Esophagus muscularis mucosa (tissue), 4 donors: Measurements from ENCODE around the gene ANKRD22. TPM values are rescaled to one million over a fixed set of nuclear protein-coding genes. Genes with fewer than 3 reads are reported as not detected.

Source experiments
- DNase-seq: peaks from one replicate; pipeline ENCODE4 v3.0.0-alpha.2; 2017; ENCODE audit errors: extremely low spot score
- H3K27ac ChIP-seq, 4 donors: fragments of 200-600 bp; sonication (generic); replicated peaks in 1 of 4; 1 replicate in 3 of 4; 2 replicates in 1 of 4; pipeline ENCODE4 v1.5.1; 2016 to 2019; ENCODE audit warnings: mild to moderate bottlenecking in 1 of 4
- H3K27me3 ChIP-seq, 4 donors: fragments of 200-600 bp; sonication (generic); one replicate each; pipeline versions ENCODE4 v1.5.1 to v1.6.0; 2016 to 2019
- H3K36me3 ChIP-seq, 4 donors: fragments of 200-600 bp; sonication (generic); one replicate each; pipeline ENCODE4 v1.5.1; 2016 to 2019
- H3K4me1 ChIP-seq, 4 donors: fragments of 200-600 bp; sonication (generic); one replicate each; pipeline ENCODE4 v1.5.1; 2016 to 2019
- H3K4me3 ChIP-seq, 4 donors: fragments of 200-600 bp; sonication (generic); 1 replicate in 2 of 4; 2 replicates in 2 of 4; pipeline ENCODE4 v1.5.1; 2016 to 2019; ENCODE audit warnings: mild to moderate bottlenecking in 4 of 4, moderate library complexity in 1 of 4
- H3K9me3 ChIP-seq, 4 donors: fragments of 200-600 bp; sonication (generic); 1 replicate in 3 of 4; 2 replicates in 1 of 4; pipeline ENCODE4 v1.5.1; 2016 to 2019
- CTCF ChIP-seq, 3 experiments: fragments of 200-600 bp in 2 of 3; fragments of 450-650 bp in 1 of 3; sonication (generic) in 2 of 3; IDR thresholded peaks; one replicate each; pipeline ENCODE4 v1.5.1; 2017 to 2019; ENCODE audit warnings: antibody characterized with exemption in 3 of 3, mild to moderate bottlenecking in 2 of 3, moderate library complexity in 1 of 3
- EP300 ChIP-seq: sonication (generic); formaldehyde crosslinking; IDR thresholded peaks from one replicate; pipeline ENCODE4 v1.6.1; 2017; ENCODE audit warnings: antibody characterized with exemption
- POLR2A ChIP-seq: fragments of 450-650 bp; IDR thresholded peaks from one replicate; pipeline ENCODE4 v1.6.1; 2017; ENCODE audit warnings: antibody characterized with exemption, moderate library complexity, mild to moderate bottlenecking, low read depth
- POLR2AphosphoS5 ChIP-seq, 2 donors: sonication (generic); formaldehyde crosslinking; IDR thresholded peaks; one replicate each; pipeline ENCODE4 v1.6.1; 2017; ENCODE audit warnings: antibody characterized with exemption in 2 of 2
- WGBS: methylation state at CpG from one replicate; pipeline ENCODE4 v1.1.5; 2018; 5-methylcytosine and 5-hydroxymethylcytosine counted together
- intact Hi-C: fragments of 100-400 bp; cut with DNase I; formaldehyde crosslinking; loops from one replicate; pipeline ENCODE4 v1.15.1; 2023
- total RNA-seq, 4 donors: library from RNA; depleted of rRNA; stranded (reverse); fragments of >200 nt; gene quantifications; one replicate each; pipeline versions ENCODE4 v1.1.0 to v1.2.1, GENCODE V29; 2016

Gene ANKRD22
- total RNA-seq, 4 donors from 2014 or later, result not detected

DNA sequence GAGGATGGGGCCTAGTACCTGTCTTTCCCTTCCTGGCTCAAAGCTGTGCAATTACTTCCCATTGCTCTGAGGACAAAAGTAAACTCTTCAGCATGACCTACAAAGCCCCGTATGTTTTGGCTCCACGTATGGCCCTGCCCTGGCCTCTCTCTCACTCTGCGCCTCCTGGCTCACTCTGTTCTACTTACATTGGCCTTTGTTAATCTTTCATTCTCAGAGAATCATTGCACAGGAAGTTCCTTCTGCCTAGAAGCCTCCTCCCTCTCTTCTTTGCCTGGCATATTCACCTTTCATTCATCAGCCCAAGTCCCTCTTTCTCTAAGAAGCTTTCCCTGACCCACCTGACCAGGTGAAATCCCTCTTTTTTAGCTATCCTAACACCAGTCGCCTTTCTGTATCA is 25.3 kb downstream of the ANKRD22 start:
- Histone ChIP-seq H3K27me3 (no peaks in the 10 kb centered on the region), H3K4me3 (no peak overlapping the region), H3K4me1 (peaks cover 0 to 1% (median under 1%) of the 10 kb centered on the region in 4 donors), H3K9me3 (no peaks in the 10 kb centered on the region), H3K27ac (no peak overlapping the region), H3K36me3 (no peaks in the 10 kb centered on the region)
- TF ChIP-seq EP300 (no peak), CTCF (IDR thresholded peaks at IDR 0.05) (no peak), POLR2A (no peak), POLR2AphosphoS5 (IDR thresholded peaks at IDR 0.05) (no peak)
- 76% methylated on average over 4 of the region's 4 CpGs for WGBS
- DNase-seq, result no peak
- intact Hi-C loops, result no loop called here

DNA sequence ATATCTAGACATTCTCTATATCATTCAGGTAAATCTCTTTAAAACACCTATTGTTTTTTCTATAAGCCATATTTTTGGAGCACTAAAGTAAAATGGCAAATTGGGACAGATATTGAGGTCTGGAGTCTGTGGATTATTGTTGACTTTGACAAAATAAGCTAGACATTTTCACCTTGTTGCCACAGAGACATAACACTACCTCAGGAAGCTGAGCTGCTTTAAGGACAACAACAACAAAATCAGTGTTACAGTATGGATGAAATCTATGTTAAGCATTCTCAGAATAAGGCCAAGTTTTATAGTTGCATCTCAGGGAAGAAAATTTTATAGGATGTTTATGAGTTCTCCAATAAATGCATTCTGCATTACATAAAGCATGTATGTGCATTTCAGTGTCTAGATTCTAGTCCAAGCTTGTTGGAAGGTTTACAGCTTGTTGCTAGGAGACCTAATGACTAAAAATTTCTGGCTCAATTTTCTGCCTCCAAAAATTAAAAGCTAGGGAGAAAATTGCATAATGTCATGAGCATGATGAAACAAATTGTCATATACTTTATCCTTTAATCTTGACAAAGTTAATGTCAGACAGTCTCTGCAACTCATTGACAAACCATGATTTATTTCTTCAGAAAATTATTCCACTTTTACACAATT is 30.8 kb downstream of the ANKRD22 start:
- intact Hi-C loops, result no loop called here
- no peak for DNase-seq
- TF ChIP-seq CTCF (IDR thresholded peaks at IDR 0.05) (no peak), EP300 (no peak)
- Histone ChIP-seq H3K4me1 (peaks cover 0 to 9% (median 6%) of the 10 kb centered on the region in 4 donors), H3K27me3 (no peaks in the 10 kb centered on the region), H3K4me3 (no peak overlapping the region), H3K9me3 (no peaks in the 10 kb centered on the region), H3K36me3 (no peaks in the 10 kb centered on the region), H3K27ac (no peak overlapping the region)

DNA sequence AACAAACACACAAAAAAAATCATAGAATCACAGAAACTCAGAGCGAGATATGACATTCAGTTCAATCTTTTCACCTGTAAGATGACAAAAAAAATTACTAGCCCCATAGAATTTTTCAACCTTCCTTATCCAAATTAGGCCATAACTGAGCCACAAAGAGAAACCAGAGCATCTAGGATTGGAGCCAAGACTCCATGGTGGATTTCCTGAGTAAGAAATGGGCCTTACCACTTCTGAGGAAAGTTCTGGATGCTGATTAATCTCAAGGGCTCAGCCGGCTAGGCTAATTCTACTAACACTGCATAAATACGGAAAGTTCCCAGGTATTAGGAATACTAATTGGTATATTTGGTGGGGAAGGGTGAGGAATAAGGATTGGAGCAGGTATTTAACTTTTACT is 32.4 kb downstream of the ANKRD22 start:
- no peaks in the 10 kb centered on the region for H3K36me3 ChIP-seq
- intact Hi-C loops, result no loop called here
- peaks cover 0 to 9% (median 6%) of the 10 kb centered on the region in 4 donors for H3K4me1 ChIP-seq
- no peak overlapping the region for H3K27ac ChIP-seq
- TF ChIP-seq CTCF (IDR thresholded peaks at IDR 0.05) (no peak), POLR2A (no peak), POLR2AphosphoS5 (IDR thresholded peaks at IDR 0.05) (no peak), EP300 (no peak)
- no peak for DNase-seq
- WGBS, result 75% methylated on average over 3 of the region's 3 CpGs
- no peak overlapping the region for H3K4me3 ChIP-seq
- no peaks in the 10 kb centered on the region for H3K27me3 ChIP-seq
- no peaks in the 10 kb centered on the region for H3K9me3 ChIP-seq

- DNase-seq, result no peak
- Histone ChIP-seq H3K27ac (no peak overlapping the region), H3K27me3 (peaks cover 0 to 4% (median 0%) of the 10 kb centered on the region in 4 donors), H3K36me3 (no peaks in the 10 kb centered on the region), H3K9me3 (no peaks in the 10 kb centered on the region), H3K4me3 (no peak overlapping the region), H3K4me1 (no peaks in the 10 kb centered on the region)
- 85% methylated on average over 6 of the region's 6 CpGs for WGBS
- TF ChIP-seq POLR2A, result no peak
- no peak for TF ChIP-seq POLR2AphosphoS5 (IDR thresholded peaks at IDR 0.05)
- TF ChIP-seq EP300, result no peak
- no peak for TF ChIP-seq CTCF (IDR thresholded peaks at IDR 0.05)
- intact Hi-C loops, result no loop called here
Observed at GRCh38 chr10:88813200-88813599, 38.4 kb downstream of the ANKRD22 start.
